GM23338 (cell line): ENCODE measurements around the gene PDGFC.

Source experiments
- ETS1 ChIP-seq: IDR thresholded peaks from 2 replicates; pipeline ENCODE4 v1.6.1; 2016; ENCODE audit warnings: antibody characterized with exemption
- EZH2 ChIP-seq: fragments of 200-600 bp; sonication (generic); IDR thresholded peaks from one replicate; pipeline ENCODE4 v1.8.0; 2017; ENCODE audit warnings: antibody characterized with exemption, mild to moderate bottlenecking, low read depth; ENCODE audit not compliant: unreplicated experiment
- EZH2phosphoT487 ChIP-seq: fragments of 200-600 bp; sonication (generic); IDR thresholded peaks from one replicate; pipeline ENCODE4 v1.8.1; 2018; ENCODE audit warnings: antibody characterized with exemption; ENCODE audit not compliant: unreplicated experiment
- POLR2AphosphoS5 ChIP-seq: IDR thresholded peaks from 2 replicates; pipeline ENCODE4 v1.6.1; 2016; ENCODE audit warnings: antibody characterized with exemption, low read depth
- REST ChIP-seq: IDR thresholded peaks from one replicate; pipeline ENCODE4 v1.6.1; 2018; ENCODE audit warnings: antibody characterized with exemption; ENCODE audit not compliant: unreplicated experiment
- TF ChIP-seq, protein P1 (sequence below), 2 experiments: fragments of 200-600 bp in 1 of 2; sonication (generic) in 1 of 2; conservative IDR thresholded peaks; 2 replicates each; pipeline versions ENCODE4 v1.5.1 to v1.6.1; 2016 to 2017; ENCODE audit warnings: antibody characterized with exemption in 2 of 2, low read depth in 2 of 2, mild to moderate bottlenecking in 2 of 2, moderate library complexity in 1 of 2

GRCh38 chr4:156824451-156825060, 147.0 kb downstream of the PDGFC start:
- no peak for TF ChIP-seq EZH2
- no peak for TF ChIP-seq ETS1
- TF ChIP-seq, protein P1, sequence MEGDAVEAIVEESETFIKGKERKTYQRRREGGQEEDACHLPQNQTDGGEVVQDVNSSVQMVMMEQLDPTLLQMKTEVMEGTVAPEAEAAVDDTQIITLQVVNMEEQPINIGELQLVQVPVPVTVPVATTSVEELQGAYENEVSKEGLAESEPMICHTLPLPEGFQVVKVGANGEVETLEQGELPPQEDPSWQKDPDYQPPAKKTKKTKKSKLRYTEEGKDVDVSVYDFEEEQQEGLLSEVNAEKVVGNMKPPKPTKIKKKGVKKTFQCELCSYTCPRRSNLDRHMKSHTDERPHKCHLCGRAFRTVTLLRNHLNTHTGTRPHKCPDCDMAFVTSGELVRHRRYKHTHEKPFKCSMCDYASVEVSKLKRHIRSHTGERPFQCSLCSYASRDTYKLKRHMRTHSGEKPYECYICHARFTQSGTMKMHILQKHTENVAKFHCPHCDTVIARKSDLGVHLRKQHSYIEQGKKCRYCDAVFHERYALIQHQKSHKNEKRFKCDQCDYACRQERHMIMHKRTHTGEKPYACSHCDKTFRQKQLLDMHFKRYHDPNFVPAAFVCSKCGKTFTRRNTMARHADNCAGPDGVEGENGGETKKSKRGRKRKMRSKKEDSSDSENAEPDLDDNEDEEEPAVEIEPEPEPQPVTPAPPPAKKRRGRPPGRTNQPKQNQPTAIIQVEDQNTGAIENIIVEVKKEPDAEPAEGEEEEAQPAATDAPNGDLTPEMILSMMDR (conservative IDR thresholded peaks at IDR 0.05; ENCODE audit: low read depth in 2 of 2), result no peak
- no peak for TF ChIP-seq EZH2phosphoT487
- no peak for TF ChIP-seq POLR2AphosphoS5
- no peak for TF ChIP-seq REST
